Activated naive CD4-positive, alpha-beta T cell (primary cell): ENCODE data around the gene SLC34A2.

Experiments used
- DNase-seq, 4 experiments: peaks; one replicate each; lab custom pipeline; 2025; lab: John Stamatoyannopoulos, UW

The SLC34A2 gene

GRCh38 chr4:25727711-25728493 lies 72.3 kb downstream of the SLC34A2 start:
- no peak for DNase-seq
